ENCODE results near the gene NPLOC4. TPM values are rescaled to one million over a fixed set of nuclear protein-coding genes. Genes with fewer than 3 reads are reported as not detected.

The NPLOC4 gene
- total and polyA plus RNA-seq, 9 of the 15 experiments (the other 6 are each of a cell fraction or from before 2014, with no cell fraction given) = 1.5 to 116 (median 64.5) TPM

DNA sequence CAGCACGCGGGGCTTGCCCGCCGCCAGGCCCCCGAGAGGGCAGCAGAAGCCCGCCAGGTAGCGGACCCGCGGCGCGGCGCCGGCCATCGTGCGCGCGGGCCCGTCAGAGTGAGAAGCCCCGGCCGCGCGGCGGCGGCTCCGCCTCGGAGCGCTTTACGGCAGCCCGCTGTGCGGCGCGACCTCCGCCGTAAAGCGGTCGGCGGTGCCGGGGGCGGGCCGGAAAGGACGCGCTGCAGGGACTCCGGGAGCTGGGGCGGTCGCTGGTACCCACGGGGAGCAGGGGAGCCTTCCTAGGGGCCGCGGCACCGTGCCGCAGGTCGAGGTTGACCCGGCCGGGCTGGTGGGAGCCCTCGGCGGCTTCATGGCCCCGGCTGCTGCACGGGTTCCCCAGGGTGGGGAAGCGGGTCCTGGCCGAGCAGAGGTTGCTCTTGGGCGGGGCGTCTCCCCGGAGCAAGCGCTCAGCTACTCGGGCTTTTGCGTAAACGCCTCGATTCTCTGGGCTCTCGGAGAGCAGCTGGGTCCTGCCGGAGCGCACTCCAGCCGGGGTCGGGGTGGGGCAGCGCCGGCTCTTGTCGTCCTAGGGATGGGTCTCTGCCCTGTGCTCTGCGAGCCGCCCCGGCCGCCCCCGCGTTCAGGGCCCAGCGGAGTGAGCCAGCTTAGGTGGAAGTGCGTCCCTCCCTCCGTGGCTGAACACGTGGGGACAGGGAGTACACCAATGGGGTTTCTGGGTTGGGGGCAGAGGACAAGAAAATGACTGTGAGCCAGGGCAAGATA is 84.5 kb downstream of the NPLOC4 start, which contains the start of gene FAAP100 (continued):
- TF ChIP-seq, protein P1, sequence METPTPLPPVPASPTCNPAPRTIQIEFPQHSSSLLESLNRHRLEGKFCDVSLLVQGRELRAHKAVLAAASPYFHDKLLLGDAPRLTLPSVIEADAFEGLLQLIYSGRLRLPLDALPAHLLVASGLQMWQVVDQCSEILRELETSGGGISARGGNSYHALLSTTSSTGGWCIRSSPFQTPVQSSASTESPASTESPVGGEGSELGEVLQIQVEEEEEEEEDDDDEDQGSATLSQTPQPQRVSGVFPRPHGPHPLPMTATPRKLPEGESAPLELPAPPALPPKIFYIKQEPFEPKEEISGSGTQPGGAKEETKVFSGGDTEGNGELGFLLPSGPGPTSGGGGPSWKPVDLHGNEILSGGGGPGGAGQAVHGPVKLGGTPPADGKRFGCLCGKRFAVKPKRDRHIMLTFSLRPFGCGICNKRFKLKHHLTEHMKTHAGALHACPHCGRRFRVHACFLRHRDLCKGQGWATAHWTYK (CRISPR knock-in tag; IDR thresholded peaks at IDR 0.05) = no peak; the same call in 1 of the 2 replicates
- peak; percentile 95 for TF ChIP-seq CTBP1 (IDR thresholded peaks at IDR 0.05; ENCODE audit: borderline replicate concordance)
- no peak for TF ChIP-seq HOXB6 (CRISPR knock-in tag; IDR thresholded peaks at IDR 0.05; ENCODE audit: borderline replicate concordance)
- peak; percentile 18 for TF ChIP-seq ZBTB7A (IDR thresholded peaks at IDR 0.05; ENCODE audit: borderline replicate concordance, control insufficient read depth, low read depth, low read length)
- TF ChIP-seq MAZ (CRISPR knock-in tag; conservative IDR thresholded peaks at IDR 0.05 in 1 of 2, IDR thresholded peaks at IDR 0.05 in 1 of 2) = peak; percentile 36 to 77
- no peak for TF ChIP-seq MCM3 (IDR thresholded peaks at IDR 0.05)
- no peak for TF ChIP-seq POLR3G (IDR thresholded peaks at IDR 0.05; ENCODE audit: extremely low read depth, insufficient read length, insufficient replicate concordance)
- no peak for TF ChIP-seq SUPT5H (IDR thresholded peaks at IDR 0.05)
- TF ChIP-seq NFRKB (IDR thresholded peaks at IDR 0.05; ENCODE audit: low read depth) = no peak
- TF ChIP-seq RBFOX2 (IDR thresholded peaks at IDR 0.05; ENCODE audit: low read depth, low read length) = peak; percentile 93
- TF ChIP-seq, protein P2, sequence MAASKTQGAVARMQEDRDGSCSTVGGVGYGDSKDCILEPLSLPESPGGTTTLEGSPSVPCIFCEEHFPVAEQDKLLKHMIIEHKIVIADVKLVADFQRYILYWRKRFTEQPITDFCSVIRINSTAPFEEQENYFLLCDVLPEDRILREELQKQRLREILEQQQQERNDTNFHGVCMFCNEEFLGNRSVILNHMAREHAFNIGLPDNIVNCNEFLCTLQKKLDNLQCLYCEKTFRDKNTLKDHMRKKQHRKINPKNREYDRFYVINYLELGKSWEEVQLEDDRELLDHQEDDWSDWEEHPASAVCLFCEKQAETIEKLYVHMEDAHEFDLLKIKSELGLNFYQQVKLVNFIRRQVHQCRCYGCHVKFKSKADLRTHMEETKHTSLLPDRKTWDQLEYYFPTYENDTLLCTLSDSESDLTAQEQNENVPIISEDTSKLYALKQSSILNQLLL (CRISPR knock-in tag; IDR thresholded peaks at IDR 0.05; ENCODE audit: borderline replicate concordance) = no peak
- TF ChIP-seq ZC3H8 (IDR thresholded peaks at IDR 0.05) = no peak
- TF ChIP-seq FIP1L1 (IDR thresholded peaks at IDR 0.05; ENCODE audit: low read depth, low read length, poor library complexity, severe bottlenecking) = no peak
- 0 out of 2 replicates have a peak, but pooled peaks have one; percentile 75 for TF ChIP-seq SP1 (CRISPR knock-in tag; IDR thresholded peaks at IDR 0.05)
- TF ChIP-seq TOE1 (IDR thresholded peaks at IDR 0.05; ENCODE audit: borderline replicate concordance) = no peak
- no peak for TF ChIP-seq TOE1 (CRISPR knock-in tag; IDR thresholded peaks at IDR 0.05; ENCODE audit: borderline replicate concordance, low read depth)
- TF ChIP-seq SAP30 (IDR thresholded peaks at IDR 0.05; ENCODE audit: borderline replicate concordance, insufficient read depth, low read depth, low read length, poor library complexity, severe bottlenecking) = peak; percentile 81
- TF ChIP-seq, protein P3, sequence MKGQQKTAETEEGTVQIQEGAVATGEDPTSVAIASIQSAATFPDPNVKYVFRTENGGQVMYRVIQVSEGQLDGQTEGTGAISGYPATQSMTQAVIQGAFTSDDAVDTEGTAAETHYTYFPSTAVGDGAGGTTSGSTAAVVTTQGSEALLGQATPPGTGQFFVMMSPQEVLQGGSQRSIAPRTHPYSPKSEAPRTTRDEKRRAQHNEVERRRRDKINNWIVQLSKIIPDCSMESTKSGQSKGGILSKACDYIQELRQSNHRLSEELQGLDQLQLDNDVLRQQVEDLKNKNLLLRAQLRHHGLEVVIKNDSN (CRISPR knock-in tag; IDR thresholded peaks at IDR 0.05) = peak; percentile 74
- TF ChIP-seq, protein P4, sequence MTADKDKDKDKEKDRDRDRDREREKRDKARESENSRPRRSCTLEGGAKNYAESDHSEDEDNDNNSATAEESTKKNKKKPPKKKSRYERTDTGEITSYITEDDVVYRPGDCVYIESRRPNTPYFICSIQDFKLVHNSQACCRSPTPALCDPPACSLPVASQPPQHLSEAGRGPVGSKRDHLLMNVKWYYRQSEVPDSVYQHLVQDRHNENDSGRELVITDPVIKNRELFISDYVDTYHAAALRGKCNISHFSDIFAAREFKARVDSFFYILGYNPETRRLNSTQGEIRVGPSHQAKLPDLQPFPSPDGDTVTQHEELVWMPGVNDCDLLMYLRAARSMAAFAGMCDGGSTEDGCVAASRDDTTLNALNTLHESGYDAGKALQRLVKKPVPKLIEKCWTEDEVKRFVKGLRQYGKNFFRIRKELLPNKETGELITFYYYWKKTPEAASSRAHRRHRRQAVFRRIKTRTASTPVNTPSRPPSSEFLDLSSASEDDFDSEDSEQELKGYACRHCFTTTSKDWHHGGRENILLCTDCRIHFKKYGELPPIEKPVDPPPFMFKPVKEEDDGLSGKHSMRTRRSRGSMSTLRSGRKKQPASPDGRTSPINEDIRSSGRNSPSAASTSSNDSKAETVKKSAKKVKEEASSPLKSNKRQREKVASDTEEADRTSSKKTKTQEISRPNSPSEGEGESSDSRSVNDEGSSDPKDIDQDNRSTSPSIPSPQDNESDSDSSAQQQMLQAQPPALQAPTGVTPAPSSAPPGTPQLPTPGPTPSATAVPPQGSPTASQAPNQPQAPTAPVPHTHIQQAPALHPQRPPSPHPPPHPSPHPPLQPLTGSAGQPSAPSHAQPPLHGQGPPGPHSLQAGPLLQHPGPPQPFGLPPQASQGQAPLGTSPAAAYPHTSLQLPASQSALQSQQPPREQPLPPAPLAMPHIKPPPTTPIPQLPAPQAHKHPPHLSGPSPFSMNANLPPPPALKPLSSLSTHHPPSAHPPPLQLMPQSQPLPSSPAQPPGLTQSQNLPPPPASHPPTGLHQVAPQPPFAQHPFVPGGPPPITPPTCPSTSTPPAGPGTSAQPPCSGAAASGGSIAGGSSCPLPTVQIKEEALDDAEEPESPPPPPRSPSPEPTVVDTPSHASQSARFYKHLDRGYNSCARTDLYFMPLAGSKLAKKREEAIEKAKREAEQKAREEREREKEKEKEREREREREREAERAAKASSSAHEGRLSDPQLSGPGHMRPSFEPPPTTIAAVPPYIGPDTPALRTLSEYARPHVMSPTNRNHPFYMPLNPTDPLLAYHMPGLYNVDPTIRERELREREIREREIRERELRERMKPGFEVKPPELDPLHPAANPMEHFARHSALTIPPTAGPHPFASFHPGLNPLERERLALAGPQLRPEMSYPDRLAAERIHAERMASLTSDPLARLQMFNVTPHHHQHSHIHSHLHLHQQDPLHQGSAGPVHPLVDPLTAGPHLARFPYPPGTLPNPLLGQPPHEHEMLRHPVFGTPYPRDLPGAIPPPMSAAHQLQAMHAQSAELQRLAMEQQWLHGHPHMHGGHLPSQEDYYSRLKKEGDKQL (CRISPR knock-in tag; IDR thresholded peaks at IDR 0.05; ENCODE audit: borderline replicate concordance) = no peak

All from K562 (cell line).